ENCODE results near the gene SH3TC1. TPM values are rescaled to one million over a fixed set of nuclear protein-coding genes. Genes with fewer than 3 reads are reported as not detected.

Gene SH3TC1
- total and polyA plus RNA-seq, 2 of the 8 experiments (the other 6 are each of a cell fraction or from before 2014, with no cell fraction given): 0.15 TPM; not detected in 1

GRCh38 chr4:8182294-8182693 lies 16.8 kb upstream of the SH3TC1 start (continued):
- TF ChIP-seq SIN3A (conservative IDR thresholded peaks at IDR 0.05 in 1 of 2, IDR thresholded peaks at IDR 0.05 in 1 of 2; ENCODE audit: low read depth in 1 of 2, low read length in 2 of 2): no peak
- TF ChIP-seq RXRA (IDR thresholded peaks at IDR 0.05; ENCODE audit: insufficient read depth, low read depth, low read length): no peak
- no peak for TF ChIP-seq HDAC2 (IDR thresholded peaks at IDR 0.05; ENCODE audit: borderline replicate concordance in 1 of 2, low read depth in 2 of 2, low read length in 2 of 2)
- TF ChIP-seq POU5F1 (IDR thresholded peaks at IDR 0.05; ENCODE audit: low read depth, low read length): no peak
- no peak for TF ChIP-seq TEAD4 (IDR thresholded peaks at IDR 0.05; ENCODE audit: low read depth, low read length)
- no peak for TF ChIP-seq CHD2 (IDR thresholded peaks at IDR 0.05; ENCODE audit: low read length)
- TF ChIP-seq SIRT6 (IDR thresholded peaks at IDR 0.05; ENCODE audit: low read length): no peak
